Measurements from ENCODE around the gene MEIKIN. TPM values are rescaled to one million over a fixed set of nuclear protein-coding genes. Genes with fewer than 3 reads are reported as not detected.

MEIKIN gene
- total and polyA plus RNA-seq, 2 of the 13 experiments (the other 11 are each of a cell fraction or from before 2014, with no cell fraction given): not detected

DNA sequence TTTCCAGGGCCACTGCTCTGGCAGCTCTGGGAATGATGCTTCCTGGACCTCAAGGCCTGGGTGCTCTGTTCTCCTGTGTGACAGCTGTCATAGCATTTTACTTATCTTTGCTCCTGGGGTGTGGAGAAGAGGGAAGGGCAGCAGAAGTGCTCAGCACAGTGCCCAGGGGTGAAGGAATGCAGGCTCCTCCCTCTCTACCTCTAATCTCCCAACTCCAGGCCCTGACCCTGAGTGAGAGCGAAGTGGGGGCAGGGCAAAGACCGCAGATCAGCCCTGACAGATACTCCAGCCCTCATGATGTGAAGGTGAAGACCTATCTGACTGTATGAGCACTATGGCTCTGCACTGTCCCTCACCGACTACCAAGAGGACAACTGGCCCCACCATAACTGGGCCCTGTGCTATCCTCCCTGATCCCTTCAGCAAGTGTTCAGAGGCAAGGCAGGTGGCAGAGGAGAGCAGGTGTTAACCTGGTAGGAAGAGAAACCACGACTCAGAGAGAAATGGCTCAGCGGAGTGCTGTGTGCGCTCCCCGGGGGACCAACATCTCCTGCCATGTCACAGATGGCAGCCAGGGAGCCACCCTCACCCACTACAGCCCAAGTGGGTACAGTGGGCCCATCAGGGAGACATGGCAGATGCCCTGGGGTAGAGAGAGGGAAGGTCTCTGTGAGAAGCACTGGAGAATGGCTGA, 49.2 kb upstream of the MEIKIN start (continued):
- TF ChIP-seq ZBTB25 (CRISPR knock-in tag; IDR thresholded peaks at IDR 0.05): 0 out of 2 replicates have a peak, but pooled peaks have one; percentile 34
- TF ChIP-seq ZFP36L1 (CRISPR knock-in tag; IDR thresholded peaks at IDR 0.05): no peak
- no peak for TF ChIP-seq ZNF326 (CRISPR knock-in tag; IDR thresholded peaks at IDR 0.05; ENCODE audit: borderline replicate concordance)
- TF ChIP-seq MEIS1 (CRISPR knock-in tag; IDR thresholded peaks at IDR 0.05; ENCODE audit: borderline replicate concordance): peak; percentile 80; the same call in 1 of the 2 replicates
- peak; percentile 63; the same call in 1 of the 2 replicates for TF ChIP-seq NR2F6 (IDR thresholded peaks at IDR 0.05)
- TF ChIP-seq NR2F6 (CRISPR knock-in tag; IDR thresholded peaks at IDR 0.05): 0 out of 2 replicates have a peak, but pooled peaks have one; percentile 48
- no peak for TF ChIP-seq BHLHE40 (IDR thresholded peaks at IDR 0.05; ENCODE audit: low read length)
- TF ChIP-seq ZNF761 (CRISPR knock-in tag; conservative IDR thresholded peaks at IDR 0.05): 0 out of 2 replicates have a peak, but pooled peaks have one; percentile 61
- peak; percentile 43 for TF ChIP-seq ZNF883 (CRISPR knock-in tag; IDR thresholded peaks at IDR 0.05; ENCODE audit: not compliant biosample characterization)
- no peak for TF ChIP-seq ZNF737 (CRISPR knock-in tag; IDR thresholded peaks at IDR 0.05; ENCODE audit: borderline replicate concordance)
- TF ChIP-seq FOXK2 (IDR thresholded peaks at IDR 0.05): no peak
- TF ChIP-seq, protein P1, sequence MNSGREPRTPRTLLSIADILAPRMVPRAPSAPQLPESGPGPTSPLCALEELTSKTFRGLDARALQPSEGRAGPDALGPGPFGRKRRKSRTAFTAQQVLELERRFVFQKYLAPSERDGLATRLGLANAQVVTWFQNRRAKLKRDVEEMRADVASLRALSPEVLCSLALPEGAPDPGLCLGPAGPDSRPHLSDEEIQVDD (CRISPR knock-in tag; IDR thresholded peaks at IDR 0.05; ENCODE audit: borderline replicate concordance): no peak
- no peak for TF ChIP-seq KAT2B (IDR thresholded peaks at IDR 0.05; ENCODE audit: borderline replicate concordance, low read depth, low read length)
- TF ChIP-seq PAXIP1 (CRISPR knock-in tag; conservative IDR thresholded peaks at IDR 0.05): peak; percentile 70
- TF ChIP-seq ZSCAN9 (CRISPR knock-in tag; IDR thresholded peaks at IDR 0.05; ENCODE audit: borderline replicate concordance): no peak
- TF ChIP-seq SNAI1 (CRISPR knock-in tag; IDR thresholded peaks at IDR 0.05; ENCODE audit: borderline replicate concordance): no peak
- TF ChIP-seq EED (CRISPR knock-in tag; IDR thresholded peaks at IDR 0.05): no peak
- 0 out of 2 replicates have a peak, but pooled peaks have one; percentile 49 for TF ChIP-seq ZSCAN29 (CRISPR knock-in tag; conservative IDR thresholded peaks at IDR 0.05)
- no peak for TF ChIP-seq ZNF441 (CRISPR knock-in tag; IDR thresholded peaks at IDR 0.05; ENCODE audit: borderline replicate concordance)
